ENCODE data around the gene RAD9A. TPM values are rescaled to one million over a fixed set of nuclear protein-coding genes. Genes with fewer than 3 reads are reported as not detected.
A peak's percentile ranks its signal among the peaks of the same experiment; 100 is the strongest.

RAD9A gene
- total RNA-seq, 4 donors from 2014 or later = 37.0 to 73.4 (median 61.6) TPM

DNA sequence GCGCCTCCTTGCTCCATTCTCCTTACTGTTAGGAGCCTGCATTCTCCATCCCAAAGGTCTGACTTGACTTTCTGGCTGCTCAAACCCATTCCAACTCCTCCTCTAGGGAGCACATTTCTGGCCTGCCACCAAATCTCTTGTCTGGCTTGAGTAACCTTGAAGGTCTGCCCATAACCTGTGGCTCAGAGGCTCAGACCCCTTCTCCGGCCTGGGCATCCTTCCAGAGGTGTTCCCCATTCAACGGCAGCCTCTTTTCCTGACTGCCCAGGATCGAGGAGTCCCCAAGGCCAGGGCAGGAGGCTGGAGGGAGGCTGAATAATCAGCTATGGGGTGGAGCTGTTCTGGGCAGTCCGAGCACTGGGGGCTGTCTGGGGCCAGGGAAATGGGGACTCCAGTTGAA is 2.2 kb downstream of the RAD9A start:
- no peak overlapping the region for H3K27ac ChIP-seq
- DNase-seq = no peak
- H3K4me1 ChIP-seq = peaks cover 0 to 44% (median 8%) of the 10 kb centered on the region in 4 donors
- TF ChIP-seq POLR2A (IDR thresholded peaks at IDR 0.05) = no peak
- TF ChIP-seq, protein P1, sequence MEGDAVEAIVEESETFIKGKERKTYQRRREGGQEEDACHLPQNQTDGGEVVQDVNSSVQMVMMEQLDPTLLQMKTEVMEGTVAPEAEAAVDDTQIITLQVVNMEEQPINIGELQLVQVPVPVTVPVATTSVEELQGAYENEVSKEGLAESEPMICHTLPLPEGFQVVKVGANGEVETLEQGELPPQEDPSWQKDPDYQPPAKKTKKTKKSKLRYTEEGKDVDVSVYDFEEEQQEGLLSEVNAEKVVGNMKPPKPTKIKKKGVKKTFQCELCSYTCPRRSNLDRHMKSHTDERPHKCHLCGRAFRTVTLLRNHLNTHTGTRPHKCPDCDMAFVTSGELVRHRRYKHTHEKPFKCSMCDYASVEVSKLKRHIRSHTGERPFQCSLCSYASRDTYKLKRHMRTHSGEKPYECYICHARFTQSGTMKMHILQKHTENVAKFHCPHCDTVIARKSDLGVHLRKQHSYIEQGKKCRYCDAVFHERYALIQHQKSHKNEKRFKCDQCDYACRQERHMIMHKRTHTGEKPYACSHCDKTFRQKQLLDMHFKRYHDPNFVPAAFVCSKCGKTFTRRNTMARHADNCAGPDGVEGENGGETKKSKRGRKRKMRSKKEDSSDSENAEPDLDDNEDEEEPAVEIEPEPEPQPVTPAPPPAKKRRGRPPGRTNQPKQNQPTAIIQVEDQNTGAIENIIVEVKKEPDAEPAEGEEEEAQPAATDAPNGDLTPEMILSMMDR (IDR thresholded peaks at IDR 0.05) = no peak
- H3K4me3 ChIP-seq = no peak overlapping the region
- peaks cover 0 to 47% (median 0%) of the 10 kb centered on the region in 3 donors for H3K36me3 ChIP-seq
- no peaks in the 10 kb centered on the region for H3K27me3 ChIP-seq
- H3K9me3 ChIP-seq = no peaks in the 10 kb centered on the region

DNA sequence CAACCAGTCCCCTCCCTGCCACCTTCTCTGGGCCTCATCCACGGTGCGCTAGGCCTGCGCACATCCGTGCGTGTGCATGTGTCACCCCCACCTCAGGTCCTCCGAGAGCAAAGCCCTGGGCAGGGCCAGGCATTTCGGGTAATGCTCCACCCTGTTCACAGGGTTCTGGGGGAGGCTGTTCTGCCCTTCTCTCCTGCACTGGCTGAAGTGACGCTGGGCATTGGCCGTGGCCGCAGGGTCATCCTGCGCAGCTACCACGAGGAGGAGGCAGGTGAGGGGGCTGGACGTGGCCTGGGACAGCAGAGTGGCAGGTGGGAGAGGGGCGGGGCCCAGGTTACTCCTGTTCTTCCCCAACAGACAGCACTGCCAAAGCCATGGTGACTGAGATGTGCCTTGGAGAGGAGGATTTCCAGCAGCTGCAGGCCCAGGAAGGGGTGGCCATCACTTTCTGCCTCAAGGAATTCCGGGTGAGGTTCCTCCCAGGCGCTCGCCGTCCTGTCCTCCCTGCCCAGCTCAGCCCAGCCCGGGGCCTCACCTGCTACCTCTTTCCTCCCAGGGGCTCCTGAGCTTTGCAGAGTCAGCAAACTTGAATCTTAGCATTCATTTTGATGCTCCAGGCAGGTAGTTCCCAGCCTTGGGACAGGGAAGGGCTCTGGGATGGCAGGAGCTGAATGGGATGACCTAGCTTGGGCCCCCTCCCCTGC is 3.9 kb downstream of the RAD9A start:
- TF ChIP-seq, protein P1 (IDR thresholded peaks at IDR 0.05) = no peak
- no peak for TF ChIP-seq POLR2A (IDR thresholded peaks at IDR 0.05)
- Histone ChIP-seq H3K4me3 (no peak overlapping the region), H3K36me3 (peaks cover 0 to 56% (median 0%) of the 10 kb centered on the region in 3 donors), H3K27ac (peak overlapping the region in 1 of 4 donors; percentile 12), H3K27me3 (no peaks in the 10 kb centered on the region), H3K9me3 (no peaks in the 10 kb centered on the region), H3K4me1 (peaks cover 0 to 50% (median 20%) of the 10 kb centered on the region in 4 donors)
- DNase-seq = peak in 1 of 3 donors; percentile 45

DNA sequence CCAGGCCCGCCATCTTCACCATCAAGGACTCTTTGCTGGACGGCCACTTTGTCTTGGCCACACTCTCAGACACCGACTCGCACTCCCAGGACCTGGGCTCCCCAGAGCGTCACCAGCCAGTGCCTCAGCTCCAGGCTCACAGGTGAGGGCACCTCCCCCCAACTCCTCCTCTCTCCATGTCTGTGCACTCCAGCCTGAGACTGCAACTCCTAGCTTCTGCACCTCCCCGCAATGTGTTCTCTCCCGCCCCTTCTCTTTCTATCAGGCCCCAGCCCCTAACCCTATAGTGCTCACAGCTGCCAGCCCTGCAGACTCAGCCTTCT is 4.4 kb downstream of the RAD9A start:
- Histone ChIP-seq H3K27ac (peak overlapping the region in 1 of 4 donors; percentile 12), H3K27me3 (no peaks in the 10 kb centered on the region), H3K9me3 (no peaks in the 10 kb centered on the region), H3K4me3 (no peak overlapping the region), H3K36me3 (peaks cover 0 to 56% (median 0%) of the 10 kb centered on the region in 3 donors), H3K4me1 (peaks cover 0 to 47% (median 19%) of the 10 kb centered on the region in 4 donors)
- TF ChIP-seq, protein P1 (IDR thresholded peaks at IDR 0.05) = no peak
- no peak for TF ChIP-seq POLR2A (IDR thresholded peaks at IDR 0.05)
- DNase-seq = peak in 1 of 3 donors; percentile 43

DNA sequence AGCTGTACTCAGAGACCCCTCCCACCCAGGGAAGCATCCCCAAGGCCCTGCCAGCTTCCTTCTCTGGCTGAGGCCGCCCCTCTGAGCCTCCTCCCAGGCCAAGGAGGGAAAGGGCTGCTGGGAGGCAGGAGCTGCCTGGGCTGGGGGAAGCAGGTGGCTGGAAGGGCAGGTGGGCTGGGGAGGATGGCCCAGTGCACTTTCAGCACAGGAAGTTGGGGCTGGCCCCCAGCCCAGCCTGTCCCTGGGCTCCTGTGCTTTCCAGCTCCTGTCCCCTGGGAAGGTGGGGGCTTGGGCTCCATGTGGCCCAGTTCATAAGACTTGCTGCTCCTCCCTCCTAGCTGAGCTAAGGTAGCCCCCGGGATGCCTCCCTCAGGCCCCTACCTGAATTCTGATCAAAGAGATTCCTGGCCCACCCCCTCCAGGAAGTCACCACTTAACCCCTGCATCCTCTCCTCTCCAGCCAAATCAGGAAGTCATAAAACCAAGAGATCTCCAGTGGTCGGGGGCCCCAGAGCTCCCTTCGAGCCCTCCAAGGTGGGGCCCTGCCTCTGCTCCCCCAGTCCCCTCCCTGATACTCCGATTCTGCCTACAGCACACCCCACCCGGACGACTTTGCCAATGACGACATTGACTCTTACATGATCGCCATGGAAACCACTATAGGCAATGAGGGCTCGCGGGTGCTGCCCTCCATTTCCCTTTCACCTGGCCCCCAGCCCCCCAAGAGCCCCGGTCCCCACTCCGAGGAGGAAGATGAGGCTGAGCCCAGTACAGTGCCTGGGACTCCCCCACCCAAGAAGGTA is 5.0 kb downstream of the RAD9A start:
- peaks cover 0 to 47% (median 19%) of the 10 kb centered on the region in 4 donors for H3K4me1 ChIP-seq
- no peaks in the 10 kb centered on the region for H3K27me3 ChIP-seq
- TF ChIP-seq, protein P1 (IDR thresholded peaks at IDR 0.05) = no peak
- TF ChIP-seq POLR2A (IDR thresholded peaks at IDR 0.05) = no peak
- no peaks in the 10 kb centered on the region for H3K9me3 ChIP-seq
- no peak overlapping the region for H3K4me3 ChIP-seq
- H3K27ac ChIP-seq = peak overlapping the region in 2 of 4 donors; percentile 12 to 27
- DNase-seq = peak in 1 of 3 donors; percentile 49
- peaks cover 0 to 56% (median 0%) of the 10 kb centered on the region in 3 donors for H3K36me3 ChIP-seq

DNA sequence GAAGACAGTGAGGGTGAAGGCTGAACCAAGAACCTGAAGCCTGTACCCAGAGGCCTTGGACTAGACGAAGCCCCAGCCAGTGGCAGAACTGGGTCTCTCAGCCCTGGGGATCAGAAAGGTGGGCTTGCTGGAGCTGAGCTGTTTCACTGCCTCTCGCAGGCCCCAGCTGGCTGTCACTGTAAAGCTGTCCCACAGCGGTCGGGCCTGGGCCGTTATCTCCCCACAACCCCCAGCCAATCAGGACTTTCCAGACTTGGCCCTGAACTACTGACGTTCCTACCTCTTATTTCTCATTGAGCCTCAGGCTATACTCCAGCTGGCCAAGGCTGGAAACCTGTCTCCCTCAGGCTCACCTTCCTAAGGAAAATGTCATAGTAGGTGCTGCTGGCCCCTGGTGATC is 5.8 kb downstream of the RAD9A start:
- Histone ChIP-seq H3K36me3 (peaks cover 0 to 56% (median 0%) of the 10 kb centered on the region in 3 donors), H3K4me1 (peaks cover 0 to 49% (median 21%) of the 10 kb centered on the region in 4 donors), H3K4me3 (no peak overlapping the region), H3K27me3 (no peaks in the 10 kb centered on the region), H3K9me3 (no peaks in the 10 kb centered on the region), H3K27ac (no peak overlapping the region)
- TF ChIP-seq, protein P1 (IDR thresholded peaks at IDR 0.05) = no peak
- TF ChIP-seq POLR2A (IDR thresholded peaks at IDR 0.05) = no peak
- DNase-seq = peak in 1 of 3 donors; percentile 46
